ENCODE data around the gene DLGAP1.

The DLGAP1 gene

DNA sequence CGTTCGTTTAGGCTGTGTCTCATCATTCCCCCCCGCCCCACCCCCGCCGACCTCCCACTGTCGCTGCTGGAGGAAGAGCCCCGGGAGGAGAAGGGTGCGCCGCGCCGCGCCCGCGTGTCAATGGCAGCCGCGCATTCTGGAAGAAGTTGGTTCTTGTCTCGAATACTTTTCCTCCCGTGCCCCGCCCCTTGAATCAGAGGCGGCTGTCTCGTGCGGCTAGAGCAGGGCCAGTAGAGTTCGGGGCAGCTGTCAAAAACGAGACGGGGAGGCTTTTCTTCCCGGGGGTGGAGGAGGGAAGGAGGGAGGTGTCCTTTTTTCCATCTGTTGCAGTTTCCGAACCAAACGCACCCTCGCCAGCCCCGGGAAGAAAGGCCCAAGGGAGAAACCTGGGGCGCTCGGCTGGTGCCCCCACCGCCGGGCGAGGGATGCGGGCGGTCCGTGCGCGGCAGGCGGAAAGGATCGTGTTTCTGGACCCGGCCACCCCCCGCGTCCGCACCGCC lies 1005.5 kb downstream of the DLGAP1 start (continued):
- TF ChIP-seq KLF1 (tag by site-specific recombination; IDR thresholded peaks at IDR 0.05), result peak; percentile 70
- TF ChIP-seq ATF2 (tag by site-specific recombination; IDR thresholded peaks at IDR 0.05; ENCODE audit: low read depth), result no peak
- TF ChIP-seq PRDM6 (tag by site-specific recombination; IDR thresholded peaks at IDR 0.05), result no peak
- no peak for TF ChIP-seq ZNF785 (tag by site-specific recombination; IDR thresholded peaks at IDR 0.05)
- TF ChIP-seq, protein P1, sequence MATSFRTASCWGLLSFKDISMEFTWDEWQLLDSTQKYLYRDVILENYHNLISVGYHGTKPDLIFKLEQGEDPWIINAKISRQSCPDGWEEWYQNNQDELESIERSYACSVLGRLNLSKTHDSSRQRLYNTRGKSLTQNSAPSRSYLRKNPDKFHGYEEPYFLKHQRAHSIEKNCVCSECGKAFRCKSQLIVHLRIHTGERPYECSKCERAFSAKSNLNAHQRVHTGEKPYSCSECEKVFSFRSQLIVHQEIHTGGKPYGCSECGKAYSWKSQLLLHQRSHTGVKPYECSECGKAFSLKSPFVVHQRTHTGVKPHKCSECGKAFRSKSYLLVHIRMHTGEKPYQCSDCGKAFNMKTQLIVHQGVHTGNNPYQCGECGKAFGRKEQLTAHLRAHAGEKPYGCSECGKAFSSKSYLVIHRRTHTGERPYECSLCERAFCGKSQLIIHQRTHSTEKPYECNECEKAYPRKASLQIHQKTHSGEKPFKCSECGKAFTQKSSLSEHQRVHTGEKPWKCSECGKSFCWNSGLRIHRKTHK (tag by site-specific recombination; IDR thresholded peaks at IDR 0.05), result no peak
- no peak for TF ChIP-seq ZNF2 (tag by site-specific recombination; IDR thresholded peaks at IDR 0.05)
- TF ChIP-seq ZNF626 (tag by site-specific recombination; IDR thresholded peaks at IDR 0.05), result no peak
- TF ChIP-seq ZNF202 (tag by site-specific recombination; IDR thresholded peaks at IDR 0.05; ENCODE audit: borderline replicate concordance), result no peak
- no peak for TF ChIP-seq ZNF600 (tag by site-specific recombination; IDR thresholded peaks at IDR 0.05)
- peak; percentile 65; the same call in 1 of the 2 replicates for TF ChIP-seq SP3 (tag by site-specific recombination; IDR thresholded peaks at IDR 0.05)
- TF ChIP-seq ZFP37 (tag by site-specific recombination; IDR thresholded peaks at IDR 0.05), result no peak
- TF ChIP-seq ZNF704 (tag by site-specific recombination; IDR thresholded peaks at IDR 0.05), result no peak
- peak; percentile 65 for TF ChIP-seq ZBTB8A (tag by site-specific recombination; IDR thresholded peaks at IDR 0.05)
- TF ChIP-seq ZNF488 (tag by site-specific recombination; IDR thresholded peaks at IDR 0.05), result no peak
- no peak for TF ChIP-seq ZNF239 (tag by site-specific recombination; IDR thresholded peaks at IDR 0.05)
- TF ChIP-seq, protein P2, sequence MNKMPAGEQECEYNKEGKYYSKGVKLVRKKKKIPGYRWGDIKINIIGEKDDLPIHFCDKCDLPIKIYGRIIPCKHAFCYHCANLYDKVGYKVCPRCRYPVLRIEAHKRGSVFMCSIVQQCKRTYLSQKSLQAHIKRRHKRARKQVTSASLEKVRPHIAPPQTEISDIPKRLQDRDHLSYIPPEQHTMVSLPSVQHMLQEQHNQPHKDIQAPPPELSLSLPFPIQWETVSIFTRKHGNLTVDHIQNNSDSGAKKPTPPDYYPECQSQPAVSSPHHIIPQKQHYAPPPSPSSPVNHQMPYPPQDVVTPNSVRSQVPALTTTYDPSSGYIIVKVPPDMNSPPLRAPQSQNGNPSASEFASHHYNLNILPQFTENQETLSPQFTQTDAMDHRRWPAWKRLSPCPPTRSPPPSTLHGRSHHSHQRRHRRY (tag by site-specific recombination; IDR thresholded peaks at IDR 0.05), result no peak
- TF ChIP-seq ZSCAN30 (tag by site-specific recombination; IDR thresholded peaks at IDR 0.05), result peak; percentile 68
- no peak for TF ChIP-seq ZNF169 (tag by site-specific recombination; IDR thresholded peaks at IDR 0.05)
- no peak for TF ChIP-seq ZNF280D (tag by site-specific recombination; IDR thresholded peaks at IDR 0.05)
- peak; percentile 65 for TF ChIP-seq KLF9 (tag by site-specific recombination; IDR thresholded peaks at IDR 0.05; ENCODE audit: low read depth)
- peak; percentile 18; the same call in 1 of the 2 replicates for TF ChIP-seq ZNF561 (tag by site-specific recombination; IDR thresholded peaks at IDR 0.05; ENCODE audit: borderline replicate concordance)
- peak; percentile 93 for TF ChIP-seq ZIC2 (tag by site-specific recombination; IDR thresholded peaks at IDR 0.05)
- TF ChIP-seq ZNF350 (tag by site-specific recombination; IDR thresholded peaks at IDR 0.05), result no peak
- no peak for TF ChIP-seq ZNF223 (tag by site-specific recombination; IDR thresholded peaks at IDR 0.05)
- no peak for TF ChIP-seq ZNF48 (tag by site-specific recombination; IDR thresholded peaks at IDR 0.05)
- TF ChIP-seq ZBTB10 (tag by site-specific recombination; IDR thresholded peaks at IDR 0.05), result peak; percentile 8; the same call in 1 of the 2 replicates
- TF ChIP-seq ZNF629 (tag by site-specific recombination; IDR thresholded peaks at IDR 0.05), result 0 out of 2 replicates have a peak, but pooled peaks have one; percentile 36
